GM19351 (cell line): ENCODE results near the gene CUL1.

Experiments used
- ATAC-seq: cut with Tn5 transposase; IDR thresholded peaks from one replicate; pipeline ENCODE4 v1.9.1; 2021; ENCODE audit warnings: mild to moderate bottlenecking, moderate library complexity; ENCODE audit not compliant: unreplicated experiment

CUL1 gene

DNA sequence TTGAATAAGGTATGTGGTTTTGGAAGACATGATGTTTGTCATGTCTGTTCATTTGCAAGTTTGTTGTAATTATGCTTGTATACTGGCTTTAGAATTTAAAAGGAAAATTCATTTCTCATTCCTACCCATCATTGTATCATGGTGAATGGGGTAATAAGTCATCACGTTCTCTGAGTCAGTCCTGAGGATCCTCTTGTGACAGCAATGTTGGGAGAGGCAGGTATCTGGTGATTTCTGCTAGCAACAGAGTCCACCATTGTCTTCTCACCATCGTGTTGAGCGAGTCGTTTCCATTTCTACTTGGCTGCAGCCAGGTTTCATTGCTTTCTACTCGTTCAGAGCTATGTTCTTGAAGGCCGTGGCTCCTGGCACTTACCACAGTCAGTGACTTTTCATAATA lies 16.3 kb downstream of the CUL1 start:
- ATAC-seq: no peak

DNA sequence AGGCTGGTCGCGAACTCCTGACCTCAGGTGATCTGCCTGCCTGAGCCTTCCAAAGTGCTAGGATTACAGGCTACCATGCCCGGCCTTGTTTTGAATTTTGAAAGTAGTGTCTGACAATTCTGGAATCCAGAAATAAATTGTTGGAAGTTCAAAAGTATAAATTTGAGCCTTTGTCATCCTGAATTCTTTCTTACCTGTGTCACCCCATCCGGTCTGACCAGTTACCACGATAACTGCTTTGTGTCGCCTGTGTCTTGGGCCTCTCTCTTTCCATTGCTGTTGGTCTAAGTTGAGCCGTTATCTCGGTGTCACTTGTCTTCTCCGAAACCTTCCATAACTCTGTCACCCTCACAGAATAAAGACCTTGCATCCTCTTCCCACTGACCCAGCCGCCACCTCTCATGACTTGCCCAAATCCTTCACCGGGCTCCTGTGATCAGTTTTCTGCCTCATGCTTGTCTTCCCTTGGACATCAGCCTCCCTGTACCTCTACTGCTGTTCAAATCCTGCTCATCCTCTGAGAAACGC lies 18.6 kb downstream of the CUL1 start:
- ATAC-seq: no peak

DNA sequence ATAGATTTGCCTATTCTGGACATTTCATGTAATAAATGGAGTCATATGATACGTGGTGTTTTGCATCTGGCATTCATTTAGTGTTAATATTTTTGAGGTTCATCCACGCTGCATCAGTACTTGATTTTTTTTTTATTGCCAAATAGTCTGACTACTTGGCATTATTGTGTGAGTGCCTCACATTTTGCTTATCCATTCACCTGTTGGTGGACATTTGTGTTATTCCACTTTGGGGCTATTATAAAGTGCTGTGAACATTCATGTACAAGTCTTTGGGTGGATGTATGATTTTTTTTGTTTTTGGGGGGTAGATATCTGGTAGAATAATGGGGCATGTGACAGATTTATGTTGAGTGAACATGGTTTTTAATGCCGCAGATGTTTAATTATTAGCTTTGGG lies 19.7 kb downstream of the CUL1 start:
- ATAC-seq: no peak

DNA sequence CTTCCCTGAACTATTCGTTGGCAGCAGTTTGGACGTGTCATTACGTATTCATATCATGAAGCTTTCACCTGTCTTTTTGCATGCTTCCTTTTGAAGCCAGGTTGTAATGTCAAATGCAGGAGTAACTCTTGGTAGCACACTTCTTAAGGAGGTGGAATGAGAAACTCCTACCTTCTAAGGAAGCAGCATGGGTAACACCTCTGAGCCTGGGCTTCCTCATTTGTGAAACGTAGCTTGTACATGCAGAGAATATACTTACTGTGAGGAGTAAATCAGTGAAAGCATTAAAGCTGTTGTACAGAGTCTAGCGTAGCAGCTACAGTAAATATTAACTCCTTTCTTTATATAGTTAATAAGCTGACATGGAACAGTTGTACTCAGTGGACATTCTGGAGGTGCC lies 21.1 kb downstream of the CUL1 start:
- no peak for ATAC-seq

DNA sequence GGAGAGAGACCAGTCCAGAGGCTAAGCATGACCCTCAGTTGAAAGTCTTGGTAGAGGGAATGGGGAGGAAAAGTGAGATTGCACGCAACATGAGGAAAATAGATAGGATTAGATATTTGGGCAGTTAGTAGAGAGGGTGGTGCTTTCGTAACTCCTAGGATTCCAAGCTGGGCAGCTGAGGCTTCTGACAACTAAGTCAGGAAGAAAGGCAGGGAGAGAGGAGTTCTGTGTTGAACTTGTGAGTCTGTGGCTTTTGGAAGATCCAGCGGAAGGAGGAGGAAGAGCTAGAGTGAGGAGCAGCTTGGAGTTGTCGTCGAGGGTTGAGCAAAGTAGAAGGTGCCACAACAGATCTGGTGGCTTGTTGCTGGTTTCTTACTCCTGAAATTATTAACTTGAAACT lies 21.8 kb downstream of the CUL1 start:
- ATAC-seq: no peak

DNA sequence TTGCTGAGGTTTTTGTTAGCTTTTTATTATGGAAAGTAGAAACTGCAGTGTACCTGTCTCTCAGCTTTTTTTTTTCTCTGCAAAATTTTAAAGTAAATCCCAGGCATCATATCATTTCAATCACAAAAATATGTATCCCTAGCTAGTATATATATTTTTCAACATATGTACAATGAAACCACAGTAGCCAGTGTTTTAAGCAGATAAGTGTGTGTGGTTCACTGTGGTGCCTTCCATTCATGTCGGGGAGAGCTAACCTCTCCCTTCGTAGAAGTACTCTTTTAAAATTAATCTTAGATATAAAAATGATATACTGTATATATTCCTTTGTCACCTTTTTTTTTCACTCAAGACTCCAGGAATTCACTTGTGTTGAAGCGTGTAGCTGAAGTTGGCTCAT lies 22.7 kb downstream of the CUL1 start:
- no peak for ATAC-seq

DNA sequence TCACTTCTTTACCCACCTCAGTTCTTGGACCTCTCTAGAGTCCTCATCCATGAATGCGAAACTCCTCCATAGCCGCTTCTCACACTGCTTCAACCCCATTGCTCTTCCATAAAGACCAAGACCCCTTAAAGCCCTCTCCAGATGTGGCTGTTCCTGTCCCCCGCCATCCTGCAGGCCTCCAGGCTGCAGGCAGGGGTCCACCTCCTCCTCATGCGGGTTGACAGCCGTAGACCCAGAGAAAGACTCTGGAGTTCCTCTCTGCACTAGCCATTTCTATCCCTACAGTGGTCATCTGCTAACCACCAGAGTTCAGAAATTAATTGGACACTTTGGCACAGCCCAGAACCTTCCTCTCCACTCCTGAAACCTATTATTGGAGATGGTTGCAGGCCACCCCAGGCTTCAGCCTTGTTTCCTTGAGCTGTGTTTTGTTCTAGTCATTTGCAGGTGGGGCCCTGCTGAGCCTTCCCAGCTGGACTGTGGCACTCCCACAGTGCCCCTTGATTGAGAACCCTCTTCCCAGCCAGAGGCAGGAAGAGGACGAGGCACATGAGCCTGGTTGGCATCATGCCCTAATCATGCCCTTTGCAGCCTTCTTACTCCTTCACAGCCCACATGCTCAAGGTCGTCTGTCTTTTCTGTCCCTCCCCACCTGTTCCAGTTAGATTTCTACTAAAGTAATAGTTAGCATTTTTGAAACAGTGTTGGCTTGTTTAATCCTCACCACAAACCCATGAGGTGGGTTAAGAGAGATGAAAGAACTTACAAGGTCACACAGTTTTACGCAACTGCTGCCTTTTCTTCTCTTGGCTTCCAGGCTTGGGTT lies 23.9 kb downstream of the CUL1 start:
- ATAC-seq: no peak

DNA sequence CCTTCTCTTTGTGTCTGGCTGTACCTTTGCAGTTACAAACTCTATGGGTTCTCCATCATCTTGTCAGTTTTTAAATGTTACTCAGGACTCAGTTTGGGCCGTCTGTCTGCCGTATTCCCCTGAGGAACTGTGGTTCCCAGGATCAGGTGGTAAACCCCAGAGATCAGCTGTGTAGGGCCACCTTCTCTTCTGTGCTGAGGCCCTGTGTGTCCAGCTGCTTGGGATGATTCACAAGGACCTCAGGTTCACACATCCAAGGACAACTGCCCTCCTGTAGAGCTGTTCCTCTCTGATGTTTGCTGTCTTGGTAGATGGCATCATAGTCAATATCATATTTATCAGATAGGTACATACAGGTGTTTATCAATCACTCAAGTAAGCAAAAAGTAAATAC lies 24.5 kb downstream of the CUL1 start:
- no peak for ATAC-seq

DNA sequence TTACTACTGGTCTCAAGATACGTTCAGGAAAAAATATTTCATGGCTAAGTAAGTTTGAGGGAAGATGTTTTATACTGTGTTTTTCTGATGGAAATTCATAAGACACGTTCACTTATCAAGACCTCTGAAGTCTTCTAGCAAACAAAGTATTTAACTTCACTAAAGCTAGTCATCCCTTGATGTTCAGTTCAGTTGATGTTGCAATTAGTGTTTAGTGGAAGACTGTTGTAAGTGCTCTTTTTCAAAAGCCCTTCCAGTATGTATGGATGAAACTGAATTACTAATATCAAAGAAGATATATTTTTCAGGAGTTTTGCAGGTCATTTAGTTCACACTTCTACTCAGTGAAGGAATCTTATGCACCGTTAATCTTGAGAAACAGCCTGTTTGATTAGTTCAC lies 25.1 kb downstream of the CUL1 start:
- no peak for ATAC-seq

DNA sequence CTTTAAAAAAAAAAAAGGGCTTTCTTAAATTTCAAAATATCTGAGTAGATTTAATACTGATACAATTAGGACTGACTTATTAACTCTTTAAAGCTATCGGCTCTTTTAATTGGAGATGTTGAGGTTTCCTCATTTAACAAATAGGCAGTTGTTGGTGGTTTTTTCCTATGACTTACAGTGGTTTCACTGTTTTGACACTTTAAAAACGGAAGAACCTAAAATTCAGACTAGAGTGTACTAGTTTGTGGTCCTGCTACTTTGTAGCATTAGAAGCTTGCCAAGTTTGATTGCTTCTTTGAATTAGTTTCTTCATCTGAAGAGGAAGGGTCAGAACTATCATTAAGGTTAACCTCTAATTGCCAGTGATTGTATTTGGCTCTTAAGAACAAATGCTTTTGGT lies 27.7 kb downstream of the CUL1 start:
- ATAC-seq: no peak

DNA sequence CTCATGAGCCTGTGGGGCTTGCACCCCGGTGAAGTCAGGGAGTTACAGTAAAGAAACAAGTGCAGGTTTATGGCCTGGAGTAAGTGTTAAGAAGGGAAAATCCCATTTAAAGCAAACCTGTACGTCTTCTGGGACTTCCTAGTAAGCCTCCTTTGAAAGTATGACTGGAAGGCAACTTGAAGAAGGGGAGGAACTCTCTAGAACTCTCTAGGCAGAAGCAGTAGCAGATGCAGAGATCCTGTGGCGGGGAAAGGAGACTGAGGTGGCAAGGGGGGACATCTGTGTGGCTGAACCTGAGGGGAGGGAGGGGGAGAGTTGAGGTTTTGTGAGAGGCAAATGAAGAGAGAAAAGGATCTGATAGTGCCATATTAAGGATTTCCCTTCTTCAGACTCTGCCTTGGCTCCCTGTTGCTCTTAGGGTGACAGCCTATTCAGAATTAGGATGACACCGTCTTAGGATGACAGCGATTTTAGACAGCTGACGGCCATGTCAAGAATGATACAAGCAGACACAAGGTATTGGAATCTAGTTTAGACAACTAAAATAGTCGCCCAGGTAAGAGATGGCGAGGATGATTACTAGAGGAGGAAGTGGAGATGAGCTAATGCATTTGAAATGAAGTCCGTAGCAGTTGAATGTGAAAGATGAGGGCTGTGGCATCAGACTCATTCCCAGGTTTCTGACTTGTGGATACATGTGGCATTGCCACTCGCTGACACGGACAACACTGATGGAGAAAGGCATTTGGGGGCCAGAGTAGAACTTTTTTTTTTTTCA lies 29.0 kb downstream of the CUL1 start:
- no peak for ATAC-seq

DNA sequence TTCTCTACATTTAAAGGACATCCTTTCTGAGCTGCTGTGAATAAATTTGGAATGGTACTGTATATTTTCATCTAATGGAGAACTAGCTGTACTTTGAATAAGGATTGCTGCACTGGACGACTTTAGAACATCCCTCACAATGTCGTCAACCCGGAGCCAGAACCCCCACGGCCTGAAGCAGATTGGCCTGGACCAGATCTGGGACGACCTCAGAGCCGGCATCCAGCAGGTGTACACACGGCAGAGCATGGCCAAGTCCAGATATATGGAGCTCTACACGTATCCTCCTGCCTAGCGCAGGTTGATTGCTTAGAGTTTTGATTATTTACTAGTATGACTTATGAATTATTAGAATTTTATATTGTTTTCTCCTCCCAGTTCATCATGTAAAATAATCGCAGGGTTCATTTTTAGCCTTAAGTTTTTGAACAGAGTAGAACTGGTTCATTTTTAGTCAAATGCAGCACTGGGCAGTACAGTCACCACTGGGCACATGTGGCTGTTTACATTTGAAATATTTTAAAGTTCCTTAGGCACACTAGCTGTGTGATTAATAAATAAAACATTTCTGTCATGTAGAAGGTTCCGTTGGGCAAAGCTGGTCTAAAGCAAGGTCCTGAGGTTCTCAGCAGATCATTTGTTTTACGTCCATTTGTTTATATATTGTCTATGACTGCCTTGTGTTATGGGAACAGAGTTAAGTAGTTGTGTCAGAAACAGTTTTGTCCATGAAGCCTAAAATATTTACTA lies 31.5 kb downstream of the CUL1 start:
- ATAC-seq: no peak

DNA sequence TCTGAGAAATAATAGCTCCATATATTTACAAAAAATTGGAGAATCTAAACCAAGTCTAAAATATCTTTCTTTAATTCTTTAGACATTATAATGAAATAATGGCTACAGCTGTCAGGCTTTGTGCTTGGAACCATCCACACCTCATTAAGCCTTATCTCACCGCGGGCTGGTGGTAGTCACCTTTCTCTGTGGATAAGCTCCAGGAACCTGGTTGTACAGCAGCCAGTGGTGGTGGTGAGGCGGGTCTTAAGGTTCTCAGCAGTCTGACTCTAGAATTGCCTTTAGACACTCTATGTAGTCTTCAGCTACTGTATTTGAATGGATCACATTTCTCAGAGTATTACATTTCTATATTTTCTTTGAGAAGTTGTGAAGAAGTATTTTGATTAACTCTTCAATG lies 34.2 kb downstream of the CUL1 start:
- ATAC-seq: no peak

DNA sequence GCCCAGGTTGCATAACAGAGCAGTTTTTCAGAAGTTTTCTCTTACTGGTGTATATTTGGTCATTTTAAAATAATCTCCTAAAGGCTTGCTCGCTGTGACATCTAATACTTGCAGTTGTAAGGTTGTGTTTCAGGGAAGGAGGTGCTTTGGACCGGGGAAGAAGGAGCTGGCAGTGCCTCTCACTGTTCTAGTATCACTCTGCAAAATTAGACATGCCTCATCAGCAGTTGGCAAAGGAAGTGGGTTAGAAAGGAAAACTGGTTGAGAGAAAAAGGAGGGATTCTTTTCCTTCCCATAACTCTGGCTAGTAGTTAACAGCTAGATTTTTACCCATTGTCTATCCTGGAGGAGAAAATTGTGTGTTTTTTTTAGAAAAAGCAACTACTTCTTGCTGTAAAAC lies 34.8 kb downstream of the CUL1 start:
- no peak for ATAC-seq

DNA sequence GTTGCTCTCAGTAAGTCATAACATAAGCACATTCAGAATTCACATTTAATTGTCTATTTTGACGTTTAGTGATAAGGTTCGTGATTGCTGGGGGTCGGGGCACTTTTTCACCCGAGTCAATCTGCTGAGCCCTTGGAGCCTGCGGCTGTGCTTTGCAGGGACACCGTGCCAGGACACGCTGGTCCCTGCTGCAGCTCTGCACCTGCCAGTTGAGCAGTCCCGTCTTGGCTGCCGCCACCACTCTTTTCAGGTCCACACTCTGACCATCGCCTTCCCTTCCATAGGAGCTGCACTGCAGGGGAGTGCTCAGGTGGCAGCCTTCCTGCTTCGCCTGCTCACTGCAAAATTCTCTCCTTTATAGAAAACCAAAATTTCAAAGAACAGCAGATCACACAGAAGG lies 36.4 kb downstream of the CUL1 start:
- no peak for ATAC-seq

DNA sequence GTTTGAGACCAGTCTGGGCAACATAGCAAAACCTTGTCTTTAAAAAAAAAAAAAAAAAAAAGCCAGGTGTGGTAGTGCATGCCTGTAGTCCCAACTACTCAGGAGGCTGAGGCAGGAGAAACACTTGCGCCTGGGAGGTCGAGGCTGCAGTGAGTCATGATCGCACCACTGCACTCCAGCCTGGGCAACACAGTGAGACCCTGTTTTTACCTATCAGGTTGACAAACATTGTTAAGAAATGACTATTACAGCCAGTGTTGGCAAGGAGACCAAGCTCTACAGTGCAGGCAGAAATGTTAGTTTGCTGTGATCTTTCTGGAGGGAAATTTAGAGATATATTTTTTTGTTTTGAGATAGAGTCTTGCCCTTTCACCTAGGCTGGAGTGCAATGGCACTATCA lies 37.3 kb downstream of the CUL1 start:
- no peak for ATAC-seq

DNA sequence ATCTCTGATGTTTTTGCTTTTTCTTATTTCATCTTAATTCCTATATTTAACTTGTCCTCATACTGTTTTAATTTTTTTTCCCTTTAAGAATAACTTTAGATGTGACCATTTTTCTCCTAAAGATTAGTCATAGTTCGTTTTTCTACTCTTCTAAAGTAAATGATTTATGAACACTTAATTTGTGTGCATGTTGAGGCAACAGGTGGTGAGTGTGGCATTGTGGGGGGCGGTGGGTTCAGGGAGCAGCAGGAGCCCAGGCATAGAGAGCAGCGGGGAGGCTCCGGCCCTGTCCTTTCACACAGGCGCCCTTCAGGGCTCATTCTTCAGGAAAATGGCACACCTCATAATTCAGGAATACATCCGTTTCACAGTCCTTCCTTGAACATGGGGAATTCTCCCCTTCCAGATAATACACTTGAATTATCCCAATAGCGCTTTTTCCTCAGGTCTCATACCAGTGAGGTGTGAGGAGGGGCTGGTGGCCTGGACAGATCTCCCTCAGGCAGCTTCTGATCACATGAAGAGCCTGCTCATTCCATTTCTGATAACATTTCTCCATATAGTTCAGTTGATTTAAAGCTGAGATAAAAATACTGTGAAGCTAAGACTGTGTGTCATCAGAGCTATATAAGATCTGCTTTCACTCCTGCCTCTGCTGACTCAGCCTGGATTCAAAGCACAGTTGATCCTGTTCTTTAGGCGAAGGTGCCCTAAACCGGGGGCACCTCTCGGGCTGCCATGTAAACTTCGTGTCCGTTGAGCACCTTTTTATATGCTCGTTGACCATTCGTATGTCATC lies 40.2 kb downstream of the CUL1 start:
- ATAC-seq: no peak

DNA sequence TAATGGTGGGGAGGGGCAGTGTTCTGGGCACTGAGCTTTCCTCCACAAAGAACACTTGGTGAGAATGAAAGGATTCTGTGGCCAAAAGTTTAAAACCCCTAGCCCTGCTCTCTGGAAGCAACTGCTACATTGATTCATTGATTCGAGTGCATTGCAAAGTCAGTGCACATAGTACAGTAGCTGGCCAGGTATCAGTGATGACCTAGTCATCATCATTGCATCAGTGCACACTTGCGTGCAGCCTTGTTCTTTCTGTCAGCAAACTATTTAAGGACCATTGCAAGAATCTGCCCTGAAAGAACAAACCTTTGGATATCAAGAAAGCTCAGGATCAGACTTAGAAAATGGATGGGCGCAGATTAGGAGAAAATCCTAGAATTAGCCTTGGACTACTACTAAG lies 47.4 kb downstream of the CUL1 start:
- no peak for ATAC-seq

DNA sequence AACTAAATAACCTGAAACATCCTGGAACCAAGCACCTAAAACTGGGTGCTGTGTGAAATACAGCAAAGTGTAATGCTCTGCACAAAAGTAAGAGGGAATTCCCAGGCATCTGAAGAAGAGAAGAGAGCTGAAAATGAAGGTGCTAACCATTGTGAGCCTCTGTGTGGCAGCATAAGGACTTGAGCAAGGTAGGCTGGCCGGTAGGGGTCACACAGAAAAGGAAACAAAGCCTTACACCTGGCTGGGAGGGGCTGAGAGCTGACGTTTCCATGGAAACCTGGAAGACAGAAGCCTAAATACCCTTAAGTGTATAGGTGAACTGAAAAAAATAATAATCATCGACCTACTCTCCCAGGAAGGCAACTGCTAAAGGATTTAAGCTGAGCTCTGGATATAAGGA lies 48.6 kb downstream of the CUL1 start:
- no peak for ATAC-seq

DNA sequence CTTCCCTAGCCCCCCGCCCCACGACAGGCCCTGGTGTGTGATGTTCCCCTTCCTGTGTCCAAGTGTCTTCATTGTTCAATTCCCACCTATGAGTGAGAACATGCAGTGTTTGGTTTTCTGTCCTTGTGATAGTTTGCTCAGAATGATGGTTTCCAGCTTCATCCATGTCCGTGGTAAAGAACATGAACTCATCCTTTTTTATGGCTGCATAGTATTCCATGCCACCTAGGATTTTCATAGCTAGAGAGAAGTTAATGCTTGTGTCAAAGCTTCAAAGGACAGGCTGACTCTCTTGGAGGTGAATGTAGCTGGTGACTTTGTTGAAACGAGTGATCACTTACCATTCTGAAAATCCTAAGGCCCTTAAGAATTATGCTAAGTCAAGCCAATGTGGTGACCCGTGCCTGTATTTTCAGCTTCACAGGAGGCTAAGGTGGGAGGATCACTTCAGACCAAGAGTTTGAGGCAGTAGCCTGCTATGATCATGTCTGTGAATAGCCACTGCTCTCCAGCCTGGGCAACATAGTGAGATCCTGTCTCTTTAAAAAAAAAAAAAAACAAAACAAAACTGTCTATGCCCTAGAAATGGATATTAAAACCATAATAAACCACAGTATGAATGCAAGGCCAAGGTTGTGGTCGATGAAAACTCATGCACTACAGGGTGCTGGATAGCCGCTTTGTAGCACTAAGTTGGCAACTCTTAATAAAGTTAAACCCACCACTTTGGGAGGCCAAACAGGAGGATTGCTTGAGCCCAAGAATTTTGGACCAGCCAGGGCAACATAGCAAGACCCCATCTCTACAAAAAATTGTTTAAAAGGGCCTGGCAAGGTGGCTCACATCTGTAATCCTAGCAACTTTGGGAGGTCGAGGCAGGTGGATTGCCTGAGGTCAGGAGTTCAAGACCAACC lies 52.0 kb downstream of the CUL1 start:
- no peak for ATAC-seq
